Activated B cell treated with CpG ODN at 0.5 μM for 24 hours (primary cell): ENCODE results near the gene PLPP1. TPM values are rescaled to one million over a fixed set of nuclear protein-coding genes. Genes with fewer than 3 reads are reported as not detected.

Source experiments
- ATAC-seq: fragments of 200-7000 bp; cut with Tn5 transposase; one replicate; pipeline ENCODE4 v1.10.0; 2021; ENCODE audit warnings: low read depth, mild to moderate bottlenecking, moderate library complexity
- CTCF ChIA-PET: fragments of 350-600 bp; sonication (Branson Sonifier 250); formaldehyde crosslinking; loops from one replicate; lab custom pipeline; 2021; ENCODE audit warnings: antibody characterized with exemption; lab: Charles Lee
- POLR2A ChIA-PET: fragments of 350-600 bp; sonication (Branson Sonifier 250); formaldehyde crosslinking; loops from one replicate; lab custom pipeline; 2021; ENCODE audit warnings: antibody characterized with exemption; lab: Charles Lee
- DNase-seq: peaks from one replicate; pipeline ENCODE4 v3.0.0; 2022
- H3K27ac Mint-ChIP-seq: one replicate; pipeline ENCODE4 v1.8.0; 2020; ENCODE audit warnings: mixed read lengths
- H3K27me3 Mint-ChIP-seq: one replicate; pipeline ENCODE4 v1.8.0; 2021; ENCODE audit warnings: mixed read lengths
- H3K36me3 Mint-ChIP-seq: one replicate; pipeline ENCODE4 v1.8.0; 2021; ENCODE audit warnings: low read depth, mixed read lengths
- H3K4me1 Mint-ChIP-seq: one replicate; pipeline ENCODE4 v1.8.0; 2021; ENCODE audit warnings: mixed read lengths
- H3K4me3 Mint-ChIP-seq: one replicate; pipeline ENCODE4 v1.8.0; 2020; ENCODE audit warnings: mild to moderate bottlenecking, mixed read lengths
- H3K9me3 Mint-ChIP-seq: one replicate; pipeline ENCODE4 v1.8.0; 2020; ENCODE audit warnings: mixed read lengths
- intact Hi-C: fragments of 100-400 bp; cut with micrococcal nuclease; formaldehyde crosslinking; loops from one replicate; pipeline ENCODE4 v1.15.1; 2024
- total RNA-seq: library from RNA; stranded (reverse); gene quantifications from 2 replicates; pipeline ENCODE4 v1.2.3, GENCODE V29; 2022
- TF ChIP-seq, protein P1 (sequence below): fragments of 200-600 bp; IDR thresholded peaks from one replicate; pipeline ENCODE4 v1.8.0; 2022; ENCODE audit warnings: antibody characterized with exemption, mild to moderate bottlenecking

PLPP1 gene
- total RNA-seq, 1 donor from 2014 or later: 12.0 TPM

DNA sequence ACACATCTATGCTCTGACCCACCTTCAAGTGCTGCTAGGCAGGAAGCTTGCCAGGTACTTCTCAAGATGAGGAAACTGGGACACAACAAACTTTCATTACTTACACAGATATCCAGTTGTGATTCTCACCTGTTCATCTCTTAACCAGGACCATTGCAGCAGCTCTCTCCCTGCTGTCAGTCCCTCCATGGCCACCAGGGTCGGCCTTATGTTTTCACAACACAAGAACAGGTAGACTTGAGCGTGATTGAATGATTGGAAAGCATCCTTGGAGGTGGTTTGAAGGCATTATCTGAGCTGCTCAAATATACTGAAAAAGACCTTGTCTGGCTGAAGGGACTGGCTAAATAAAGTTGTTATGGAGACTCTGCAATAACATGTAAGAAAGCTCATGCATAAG, 132.6 kb downstream of the PLPP1 start:
- H3K4me3 Mint-ChIP-seq: no peak overlapping the region
- no peak overlapping the region for H3K27ac Mint-ChIP-seq
- H3K27me3 Mint-ChIP-seq: no peaks in the 10 kb centered on the region
- H3K36me3 Mint-ChIP-seq: peaks cover 77% of the 10 kb centered on the region
- intact Hi-C loops: no loop called here
- DNase-seq (no peak), ATAC-seq (no peak)
- H3K9me3 Mint-ChIP-seq: no peaks in the 10 kb centered on the region
- no peaks in the 10 kb centered on the region for H3K4me1 Mint-ChIP-seq
- ChIA-PET CTCF (no interaction called here), POLR2A (interaction anchor here (0.6 kb wide), 1 partner anchor 534 kb away, joined by 5 read pairs; no protein-coding TSS in a partner anchor)
- TF ChIP-seq, protein P1, sequence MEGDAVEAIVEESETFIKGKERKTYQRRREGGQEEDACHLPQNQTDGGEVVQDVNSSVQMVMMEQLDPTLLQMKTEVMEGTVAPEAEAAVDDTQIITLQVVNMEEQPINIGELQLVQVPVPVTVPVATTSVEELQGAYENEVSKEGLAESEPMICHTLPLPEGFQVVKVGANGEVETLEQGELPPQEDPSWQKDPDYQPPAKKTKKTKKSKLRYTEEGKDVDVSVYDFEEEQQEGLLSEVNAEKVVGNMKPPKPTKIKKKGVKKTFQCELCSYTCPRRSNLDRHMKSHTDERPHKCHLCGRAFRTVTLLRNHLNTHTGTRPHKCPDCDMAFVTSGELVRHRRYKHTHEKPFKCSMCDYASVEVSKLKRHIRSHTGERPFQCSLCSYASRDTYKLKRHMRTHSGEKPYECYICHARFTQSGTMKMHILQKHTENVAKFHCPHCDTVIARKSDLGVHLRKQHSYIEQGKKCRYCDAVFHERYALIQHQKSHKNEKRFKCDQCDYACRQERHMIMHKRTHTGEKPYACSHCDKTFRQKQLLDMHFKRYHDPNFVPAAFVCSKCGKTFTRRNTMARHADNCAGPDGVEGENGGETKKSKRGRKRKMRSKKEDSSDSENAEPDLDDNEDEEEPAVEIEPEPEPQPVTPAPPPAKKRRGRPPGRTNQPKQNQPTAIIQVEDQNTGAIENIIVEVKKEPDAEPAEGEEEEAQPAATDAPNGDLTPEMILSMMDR: no peak

DNA sequence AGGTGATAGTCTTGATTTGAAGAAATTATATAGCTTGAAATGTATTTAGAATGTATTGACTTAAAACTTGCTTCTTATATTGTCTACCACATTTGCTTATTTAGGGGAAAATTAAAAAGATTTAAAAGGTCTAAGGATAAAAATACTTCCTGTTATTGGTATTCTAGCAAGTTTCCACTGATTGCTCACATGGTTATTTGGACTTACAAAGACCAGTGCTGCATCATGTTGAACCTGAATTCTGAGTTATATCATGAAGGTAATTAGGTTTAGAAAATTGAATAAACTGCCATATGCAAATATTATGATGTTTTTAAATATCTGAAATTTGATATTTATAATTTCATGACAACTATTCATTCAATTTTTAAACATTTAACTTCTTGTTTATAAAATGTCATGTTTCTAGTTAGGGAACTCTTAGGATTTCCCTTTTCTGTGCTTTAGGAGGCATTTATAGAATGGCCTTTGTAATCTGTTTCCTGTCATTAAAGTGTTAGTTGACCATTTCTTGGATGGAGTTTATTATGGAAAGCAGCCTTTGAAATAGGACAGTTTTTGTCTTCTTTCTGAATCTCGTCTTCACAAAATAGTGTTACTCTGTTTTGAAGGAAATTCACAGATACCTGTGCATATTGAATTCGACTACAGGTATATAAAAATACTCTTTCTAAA, 141.1 kb downstream of the PLPP1 start:
- DNase-seq (no peak), ATAC-seq (no peak)
- intact Hi-C loops: no loop called here
- H3K9me3 Mint-ChIP-seq: no peaks in the 10 kb centered on the region
- ChIA-PET CTCF (no interaction called here), POLR2A (no interaction called here)
- H3K4me3 Mint-ChIP-seq: no peak overlapping the region
- peaks cover 74% of the 10 kb centered on the region for H3K36me3 Mint-ChIP-seq
- no peak overlapping the region for H3K27ac Mint-ChIP-seq
- H3K27me3 Mint-ChIP-seq: no peaks in the 10 kb centered on the region
- no peaks in the 10 kb centered on the region for H3K4me1 Mint-ChIP-seq
- TF ChIP-seq, protein P1: no peak

DNA sequence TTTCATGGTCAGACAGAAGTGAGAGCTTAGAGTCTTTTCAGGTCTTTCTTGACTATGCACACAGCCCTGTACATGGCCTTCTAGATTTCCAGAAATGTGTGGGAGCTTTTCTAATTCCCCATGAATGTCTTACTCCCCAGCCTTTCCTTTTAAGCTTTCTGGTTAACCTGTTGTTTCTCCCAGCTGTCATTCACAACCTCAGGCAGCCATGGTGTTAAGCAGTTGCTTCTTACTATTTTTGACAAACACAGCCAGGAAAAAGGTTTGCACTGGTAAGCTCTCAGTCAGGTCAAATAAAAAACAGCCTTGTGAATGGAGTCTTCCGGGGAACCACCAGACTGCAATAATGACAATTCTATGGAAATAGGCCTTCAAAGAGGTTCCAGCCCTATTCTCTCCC, 142.1 kb downstream of the PLPP1 start:
- Mint-ChIP-seq H3K4me3 (no peak overlapping the region), H3K4me1 (no peaks in the 10 kb centered on the region), H3K36me3 (peaks cover 77% of the 10 kb centered on the region), H3K27ac (no peak overlapping the region), H3K9me3 (no peaks in the 10 kb centered on the region), H3K27me3 (no peaks in the 10 kb centered on the region)
- DNase-seq (no peak), ATAC-seq (no peak)
- POLR2A ChIA-PET: no interaction called here
- TF ChIP-seq, protein P1: no peak
- intact Hi-C loops: no loop called here
- CTCF ChIA-PET: no interaction called here

DNA sequence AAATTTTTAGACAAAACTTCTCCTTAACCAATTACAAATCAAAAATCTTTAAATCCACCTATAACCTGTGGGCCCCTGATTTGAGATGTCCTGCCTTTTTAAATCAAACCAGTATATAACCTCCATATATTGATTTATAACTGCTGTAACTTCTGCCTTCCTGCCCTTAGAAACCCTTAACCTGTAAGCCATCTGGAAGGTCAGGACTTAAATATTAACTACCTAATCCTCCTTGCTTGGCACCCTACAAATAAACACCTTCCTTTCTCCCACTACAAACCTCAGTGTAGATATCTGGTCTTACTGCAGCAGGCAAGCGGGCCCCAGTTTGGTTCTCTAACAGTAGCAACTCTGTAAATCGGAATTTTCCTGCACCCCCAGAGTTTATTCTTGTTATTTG, 143.1 kb downstream of the PLPP1 start:
- ChIA-PET POLR2A (no interaction called here), CTCF (no interaction called here)
- Mint-ChIP-seq H3K36me3 (peaks cover 76% of the 10 kb centered on the region), H3K27ac (no peak overlapping the region), H3K27me3 (no peaks in the 10 kb centered on the region), H3K9me3 (no peaks in the 10 kb centered on the region), H3K4me1 (no peaks in the 10 kb centered on the region), H3K4me3 (no peak overlapping the region)
- no peak for DNase-seq
- intact Hi-C loops: no loop called here
- ATAC-seq: no peak
- TF ChIP-seq, protein P1: no peak

DNA sequence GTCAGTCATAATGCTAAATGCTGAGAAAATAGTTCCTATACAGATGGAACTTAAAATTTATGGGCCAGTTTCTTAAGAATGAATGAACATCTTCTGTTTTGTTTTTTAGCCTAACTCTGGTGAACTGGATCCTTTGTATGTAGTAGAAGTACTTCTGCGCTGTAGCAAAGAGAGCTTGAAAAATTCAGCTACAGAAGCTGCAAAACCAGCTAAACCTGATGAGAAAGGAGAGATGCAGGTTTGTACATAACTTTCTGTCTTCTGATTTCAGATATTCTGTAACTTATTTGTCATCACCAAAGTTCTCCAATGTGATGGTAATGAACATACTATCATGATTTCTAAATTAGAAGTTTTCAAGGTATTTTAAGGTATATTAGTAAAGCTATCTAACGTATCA, 146.9 kb downstream of the PLPP1 start:
- Mint-ChIP-seq H3K27me3 (no peaks in the 10 kb centered on the region), H3K9me3 (peaks cover 10% of the 10 kb centered on the region), H3K4me3 (no peak overlapping the region), H3K4me1 (no peaks in the 10 kb centered on the region), H3K27ac (no peak overlapping the region), H3K36me3 (peaks cover 82% of the 10 kb centered on the region)
- CTCF ChIA-PET: no interaction called here
- ATAC-seq (no peak), DNase-seq (no peak)
- intact Hi-C loops: no loop called here
- POLR2A ChIA-PET: no interaction called here
- TF ChIP-seq, protein P1: no peak
